ENCODE results near the gene TMEM141.
"Not testable (repeated sequence)": the region's sequence is repeated elsewhere in the genome, so short reads cannot be mapped to it uniquely, and the experiment has no call there.

TMEM141 gene

DNA sequence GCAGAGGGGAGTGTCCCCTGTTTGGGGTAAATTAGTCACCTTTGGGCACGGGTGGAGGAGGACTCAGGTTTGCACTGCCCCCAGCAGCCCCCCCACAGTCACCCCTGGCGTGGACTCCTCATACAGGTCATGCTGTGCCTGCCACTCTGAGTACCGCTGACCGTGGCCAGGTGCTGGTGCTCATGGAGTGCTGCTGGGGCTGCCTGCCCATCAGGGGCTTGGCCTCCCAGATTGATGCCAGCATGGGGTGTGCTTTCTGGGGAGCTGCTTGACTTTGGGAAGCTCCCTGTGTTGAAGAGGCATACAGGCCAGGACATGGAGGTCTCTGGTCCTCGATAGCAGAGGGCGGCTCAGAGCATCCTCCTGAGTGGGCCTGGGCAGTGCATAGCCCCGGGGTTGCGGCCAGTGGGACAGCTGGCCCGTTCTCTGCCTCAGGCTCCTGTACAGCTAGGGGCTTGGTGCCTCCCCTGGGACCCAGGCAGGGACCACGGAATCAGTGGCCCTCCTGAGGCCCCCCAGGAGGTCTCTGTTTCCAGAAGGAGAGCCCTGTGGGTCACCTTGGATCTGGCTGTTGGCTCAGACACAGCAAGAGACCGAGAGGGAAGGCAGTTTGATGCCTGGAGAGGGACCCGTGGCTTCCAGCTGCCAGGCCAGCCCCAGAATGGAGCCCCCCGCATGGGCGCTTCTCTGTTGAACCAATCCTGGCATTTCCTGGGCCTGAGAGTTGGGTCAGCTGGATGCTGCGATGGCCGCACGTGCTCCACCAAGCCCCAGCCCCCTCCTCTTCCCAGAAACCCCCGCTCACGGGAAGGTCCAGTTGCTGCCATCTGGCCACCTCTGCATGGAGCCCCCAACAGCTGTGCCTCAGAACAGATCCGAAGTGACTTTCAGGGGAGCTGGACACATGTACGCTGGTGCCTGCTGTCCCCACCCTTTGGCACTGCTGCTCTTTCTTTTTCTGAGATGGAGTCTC lies 45.1 kb downstream of the TMEM141 start:
- no peak for DNase-seq

- DNase-seq: no peak
Observed at GRCh38 chr9:136837146-136837855, 46.2 kb downstream of the TMEM141 start.

- not testable (repeated sequence) for DNase-seq
Observed at GRCh38 chr9:136837856-136838277, 46.7 kb downstream of the TMEM141 start.

- no peak for DNase-seq
Observed at GRCh38 chr9:136838314-136839228, 47.4 kb downstream of the TMEM141 start.

- peak; percentile 22 for DNase-seq
Observed at GRCh38 chr9:136839229-136840139, 48.3 kb downstream of the TMEM141 start.

DNA sequence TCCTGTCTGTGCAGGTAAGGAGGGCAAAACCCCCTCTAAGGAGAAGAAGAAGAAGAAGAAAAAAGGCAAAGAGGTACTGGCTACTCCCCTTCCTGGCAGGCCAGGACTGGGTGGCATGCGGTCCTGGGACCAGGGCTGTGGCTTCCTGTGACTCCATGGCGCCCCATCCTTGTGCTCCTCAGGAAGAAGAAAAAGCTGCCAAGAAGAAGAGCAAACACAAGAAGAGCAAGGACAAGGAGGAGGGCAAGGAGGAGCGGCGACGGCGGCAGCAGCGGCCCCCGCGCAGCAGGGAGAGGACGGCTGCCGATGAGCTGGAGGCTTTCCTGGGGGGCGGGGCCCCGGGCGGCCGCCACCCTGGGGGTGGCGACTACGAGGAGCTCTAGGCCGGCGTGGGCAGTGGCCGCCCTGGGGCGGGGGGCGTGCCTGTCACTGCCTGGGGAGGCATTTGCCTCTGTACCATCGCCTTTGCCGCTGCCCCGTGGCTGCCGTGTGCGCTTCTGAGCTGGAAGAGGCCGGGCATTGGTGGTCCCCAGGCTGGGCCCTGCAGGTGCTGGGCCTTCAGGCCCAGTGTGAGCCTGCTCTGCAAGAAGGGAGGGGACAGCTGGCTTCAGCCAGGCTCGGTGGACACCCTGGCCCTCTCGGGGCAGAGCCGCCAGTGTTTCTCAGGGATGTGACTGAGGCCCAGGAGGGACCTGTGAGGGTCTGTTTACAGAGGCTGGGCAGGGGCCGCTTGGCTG lies 49.2 kb downstream of the TMEM141 start:
- no peak for DNase-seq

DNA sequence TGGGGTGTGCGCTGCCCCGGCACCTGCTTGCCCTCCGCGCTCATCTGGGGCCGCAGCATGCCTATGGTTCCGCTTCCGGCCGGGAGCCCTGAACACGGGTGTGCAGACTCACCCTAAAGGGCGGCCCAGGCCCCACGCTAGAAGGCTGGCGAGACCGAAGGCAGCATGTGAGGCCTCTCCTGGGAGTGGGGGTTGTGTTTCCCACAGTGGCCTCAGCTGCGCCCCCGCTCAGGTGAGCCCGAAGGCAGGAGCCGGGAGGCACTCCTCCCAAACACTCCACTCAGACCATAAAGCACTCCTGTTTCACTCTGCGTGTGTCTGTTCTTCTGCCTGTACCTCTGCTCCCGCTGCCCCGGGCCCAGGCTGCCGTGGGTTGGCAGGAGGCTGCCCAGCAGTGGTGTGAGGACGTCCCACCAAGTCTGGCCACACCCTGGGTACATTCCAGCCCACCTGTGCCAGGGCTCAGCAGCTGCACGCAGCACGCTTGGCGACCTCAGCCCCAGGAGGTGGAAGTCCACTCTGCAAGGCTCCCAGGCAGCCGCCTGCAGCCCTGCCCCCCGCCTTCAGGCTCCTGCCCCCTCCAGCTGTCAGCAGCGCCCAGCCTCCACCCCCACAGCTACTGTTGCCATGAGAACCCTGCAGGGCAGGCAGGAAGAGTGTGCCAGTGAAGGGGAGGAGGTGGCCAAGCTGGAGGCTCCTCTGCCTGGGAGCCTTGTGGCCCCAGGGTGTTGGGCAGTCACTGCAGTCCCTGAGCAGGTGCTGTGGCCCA lies 49.9 kb downstream of the TMEM141 start:
- DNase-seq: peak; percentile 70

GRCh38 chr9:136841646-136842379 lies 50.7 kb downstream of the TMEM141 start:
- DNase-seq: not testable (repeated sequence)

DNA sequence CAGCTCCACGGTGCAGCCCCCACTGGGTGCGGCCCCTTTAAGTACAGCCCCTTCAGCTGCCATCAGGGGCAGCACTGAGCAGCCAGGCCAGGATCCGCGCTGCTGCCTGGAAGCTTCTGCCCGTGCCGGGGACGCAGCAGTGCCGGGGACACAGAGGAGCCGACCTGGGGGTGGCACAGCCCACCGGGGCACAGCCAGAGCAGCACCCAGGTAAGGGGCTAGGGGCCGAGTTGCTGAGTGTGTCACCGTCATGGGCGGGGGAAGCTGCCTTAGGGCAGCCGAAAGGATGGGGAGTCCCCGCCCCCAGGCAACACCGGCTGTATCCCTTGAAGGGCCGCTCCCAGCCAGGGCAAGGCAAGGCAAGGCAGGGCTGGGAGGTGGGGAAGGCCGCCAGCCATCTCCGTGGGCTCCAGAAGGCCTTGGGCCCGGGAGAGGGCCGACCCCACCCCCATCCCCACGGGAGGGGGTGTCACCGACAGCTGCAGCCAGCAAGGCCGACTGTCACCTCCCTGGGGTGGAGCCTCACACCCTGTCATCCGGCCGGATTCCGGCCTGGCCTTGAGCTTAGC lies 51.3 kb downstream of the TMEM141 start, which contains the start of gene AJM1:
AJM1 (plus strand) TSS at position 99 of the 569 bp plus-strand sequence. CDS start 1,937 bp downstream, outside the sequence.
- peak; percentile 91 for DNase-seq

Measured in retina (tissue), 1 donor.